Panc1 (cell line): ENCODE results near the gene DENND4C.

Source experiments
- CTCF ChIP-seq: fragments of 450-650 bp; IDR thresholded peaks from 2 replicates; pipeline ENCODE4 v1.5.1; 2017; ENCODE audit warnings: mild to moderate bottlenecking
- POLR2AphosphoS5 ChIP-seq: IDR thresholded peaks from 2 replicates; pipeline ENCODE4 v1.6.1; 2012; ENCODE audit warnings: mild to moderate bottlenecking, low read depth, low read length, moderate library complexity
- REST ChIP-seq, 2 experiments: IDR thresholded peaks; 2 replicates each; pipeline ENCODE4 v1.6.1; 2011 to 2012; ENCODE audit warnings: low read depth in 2 of 2, control low read depth in 1 of 2, low read length in 1 of 2, mild to moderate bottlenecking in 1 of 2, moderate library complexity in 1 of 2; ENCODE audit not compliant: insufficient read depth in 1 of 2
- SIN3A ChIP-seq: IDR thresholded peaks from 2 replicates; pipeline ENCODE4 v1.6.1; 2012; ENCODE audit warnings: low read depth, mild to moderate bottlenecking, low read length, moderate library complexity, borderline replicate concordance; ENCODE audit not compliant: insufficient read depth
- TCF7L2 ChIP-seq: IDR thresholded peaks from 2 replicates; pipeline ENCODE4 v1.6.1; 2011; ENCODE audit warnings: mild to moderate bottlenecking, low read depth, low read length, inconsistent platforms

GRCh38 chr9:19379697-19380046, 149.2 kb downstream of the DENND4C start:
- TF ChIP-seq TCF7L2 = no peak
- TF ChIP-seq CTCF = no peak
- TF ChIP-seq POLR2AphosphoS5 = no peak
- TF ChIP-seq REST (IDR thresholded peaks at IDR 0.05; ENCODE audit: insufficient read depth in 1 of 2, low read depth in 2 of 2, low read length in 1 of 2) = no peak
- TF ChIP-seq SIN3A = no peak
